HUES6 (cell line): ENCODE results near the gene FAM83F.
"Not testable (repeated sequence)": the region's sequence is repeated elsewhere in the genome, so short reads cannot be mapped to it uniquely, and the experiment has no call there.

Experiments
- H3K27ac ChIP-seq: 2 replicates; pipeline ENCODE4 v1.7.0; 2013; ENCODE audit warnings: low read depth, mild to moderate bottlenecking, low read length, inconsistent platforms
- H3K27me3 ChIP-seq: 2 replicates; pipeline ENCODE4 v1.6.1; 2013; ENCODE audit warnings: low read length; ENCODE audit not compliant: control insufficient read depth, insufficient read depth
- H3K36me3 ChIP-seq: 2 replicates; pipeline ENCODE4 v1.6.1; 2013; ENCODE audit warnings: low read length; ENCODE audit not compliant: control insufficient read depth, insufficient read depth
- H3K4me1 ChIP-seq: 2 replicates; pipeline ENCODE4 v1.6.1; 2013; ENCODE audit warnings: low read length; ENCODE audit not compliant: control insufficient read depth, insufficient read depth
- H3K4me3 ChIP-seq: 2 replicates; pipeline ENCODE4 v1.5.1; 2013; ENCODE audit warnings: low read depth, low read length
- H3K9ac ChIP-seq: one replicate; pipeline ENCODE4 v1.6.1; 2013; ENCODE audit warnings: mild to moderate bottlenecking, low read length
- H3K9me3 ChIP-seq: 2 replicates; pipeline ENCODE4 v1.6.1; 2013; ENCODE audit warnings: low read depth, low read length; ENCODE audit not compliant: control insufficient read depth, insufficient read depth

Gene FAM83F

GRCh38 chr22:40021401-40022000, 26.7 kb downstream of the FAM83F start:
- H3K9ac ChIP-seq, result no peak overlapping the region
- no peaks in the 10 kb centered on the region for H3K4me1 ChIP-seq
- no peak overlapping the region for H3K4me3 ChIP-seq
- no peaks in the 10 kb centered on the region for H3K27me3 ChIP-seq
- peaks cover 35% of the 10 kb centered on the region for H3K36me3 ChIP-seq
- H3K9me3 ChIP-seq, result no peaks in the 10 kb centered on the region
- H3K27ac ChIP-seq, result no peak overlapping the region

DNA sequence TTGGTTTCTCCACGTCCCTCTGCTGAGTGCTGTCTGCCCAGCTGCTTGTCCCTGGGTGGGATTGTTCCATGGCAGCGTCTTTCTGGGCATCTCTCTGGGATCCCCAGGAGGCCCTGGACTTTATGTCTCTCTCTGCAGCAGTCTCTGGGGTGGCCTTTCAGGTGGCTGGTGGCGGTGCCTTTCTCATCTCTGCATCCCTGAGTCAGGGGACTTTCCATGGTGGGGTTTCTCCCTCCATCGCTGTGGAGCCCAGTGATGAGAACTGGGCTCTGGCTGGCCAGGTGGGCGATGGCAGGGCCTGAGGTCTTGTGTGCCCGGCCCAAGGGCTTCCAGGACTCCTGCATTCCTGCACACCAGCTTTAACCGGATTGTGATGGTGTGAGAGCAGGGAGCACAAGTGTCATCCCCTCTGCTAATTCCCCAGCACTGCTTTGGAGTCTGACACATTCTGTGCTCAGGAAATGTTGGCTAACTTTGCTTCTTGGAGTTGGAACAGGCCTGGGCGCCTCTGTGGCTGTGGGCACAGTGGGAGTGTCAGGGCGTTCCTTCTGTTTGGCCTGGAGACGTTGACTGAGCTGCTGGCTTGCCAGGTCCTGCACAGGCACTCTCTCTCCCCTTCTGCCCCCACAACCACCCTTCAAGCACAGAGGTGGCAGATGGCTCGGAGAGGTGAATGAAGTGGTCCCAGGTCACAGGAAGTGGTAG, 27.9 kb downstream of the FAM83F start:
- Histone ChIP-seq H3K27ac (no peak overlapping the region), H3K27me3 (no peaks in the 10 kb centered on the region), H3K4me1 (no peaks in the 10 kb centered on the region), H3K9ac (no peak overlapping the region), H3K4me3 (no peak overlapping the region), H3K36me3 (peaks cover 35% of the 10 kb centered on the region), H3K9me3 (no peaks in the 10 kb centered on the region)

DNA sequence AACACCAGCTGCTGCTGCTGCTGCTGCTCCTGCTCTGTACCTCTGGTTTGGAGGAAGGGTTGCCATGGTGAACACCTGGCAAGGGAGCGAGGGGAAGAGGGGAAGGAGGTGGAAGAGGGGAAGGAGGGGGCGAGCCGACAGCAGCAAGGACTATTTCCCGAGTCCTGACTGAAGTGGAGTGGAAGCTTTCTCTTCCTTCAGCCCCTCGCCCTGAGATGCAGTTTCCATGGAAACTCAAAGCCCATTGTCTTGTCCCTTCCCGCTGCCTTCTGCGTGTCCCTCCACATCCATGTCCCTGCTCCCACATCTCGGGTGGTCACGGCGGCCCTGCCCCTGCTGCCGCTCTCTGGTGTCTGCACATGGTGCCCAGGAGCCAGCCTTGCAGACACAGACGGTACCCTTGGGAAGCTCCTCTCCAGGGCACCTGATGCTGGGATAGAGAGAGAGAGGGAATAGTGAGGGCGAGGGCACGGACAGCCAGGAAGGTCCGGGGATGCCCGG, 28.6 kb downstream of the FAM83F start:
- H3K4me1 ChIP-seq, result no peaks in the 10 kb centered on the region
- H3K9ac ChIP-seq, result no peak overlapping the region
- H3K27ac ChIP-seq, result no peak overlapping the region
- no peaks in the 10 kb centered on the region for H3K9me3 ChIP-seq
- peaks cover 35% of the 10 kb centered on the region for H3K36me3 ChIP-seq
- no peaks in the 10 kb centered on the region for H3K27me3 ChIP-seq
- H3K4me3 ChIP-seq, result no peak overlapping the region

DNA sequence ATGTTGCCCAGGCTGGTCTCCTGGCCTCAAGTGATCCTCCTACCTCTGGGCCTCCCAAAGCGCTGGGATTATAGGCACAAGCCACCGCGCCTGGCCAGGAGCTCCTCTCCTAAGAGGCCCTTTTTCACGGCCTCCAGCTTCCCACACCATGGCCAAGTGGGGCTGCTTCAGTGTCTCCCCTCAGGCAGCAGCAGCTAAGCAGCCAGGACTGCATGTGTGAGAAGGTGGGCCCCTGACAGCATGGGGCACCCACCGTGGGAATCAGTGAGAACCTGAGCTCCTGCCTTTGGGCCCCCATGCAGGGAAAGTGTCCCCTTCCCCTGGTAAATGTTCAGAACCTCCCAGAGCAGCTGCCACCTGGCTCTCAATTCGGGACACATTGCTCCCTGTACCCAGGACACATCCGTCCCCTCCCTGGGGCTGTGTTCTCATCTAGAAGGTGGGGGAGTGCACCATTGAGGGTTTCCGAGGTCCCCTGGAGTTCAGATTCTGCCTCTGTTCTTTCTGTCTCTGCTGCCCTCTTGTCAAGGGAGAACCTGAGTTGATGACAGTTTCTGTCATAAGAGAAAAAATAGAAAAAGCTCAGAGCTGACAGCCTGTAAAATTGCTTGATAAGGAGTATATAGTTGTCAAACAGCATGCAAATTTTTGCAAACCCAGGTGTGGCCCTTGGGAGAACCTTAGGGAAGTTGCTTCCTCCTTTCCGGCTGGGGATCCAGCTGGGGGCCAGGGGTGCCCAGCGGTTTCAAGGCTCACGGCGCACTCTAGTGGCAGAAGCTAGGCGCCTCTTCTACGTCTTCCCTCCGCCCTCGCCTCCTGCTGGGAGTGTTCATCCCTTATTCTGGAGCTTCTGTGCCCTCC, 29.7 kb downstream of the FAM83F start:
- H3K4me1 ChIP-seq, result no peaks in the 10 kb centered on the region
- no peak overlapping the region for H3K27ac ChIP-seq
- H3K27me3 ChIP-seq, result no peaks in the 10 kb centered on the region
- H3K9ac ChIP-seq, result no peak overlapping the region
- peaks cover 30% of the 10 kb centered on the region for H3K36me3 ChIP-seq
- H3K9me3 ChIP-seq, result no peaks in the 10 kb centered on the region
- no peak overlapping the region for H3K4me3 ChIP-seq

DNA sequence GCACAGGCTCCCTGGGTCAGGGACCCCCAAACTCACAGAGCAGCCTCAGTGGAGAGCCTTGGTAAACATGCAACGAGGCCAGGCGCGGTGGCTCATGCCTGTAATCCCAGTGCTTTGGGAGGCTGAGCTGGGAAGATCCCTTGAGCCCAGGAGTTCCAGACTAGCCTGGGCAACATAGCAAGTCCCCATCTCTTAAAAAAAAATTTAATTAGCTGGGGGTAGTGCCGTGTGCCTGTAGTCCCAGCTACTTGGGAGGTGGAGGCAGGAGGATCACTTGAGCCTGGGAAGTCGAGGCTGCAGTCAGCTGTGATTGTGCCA, 30.3 kb downstream of the FAM83F start:
- H3K4me3 ChIP-seq, H3K4me1 ChIP-seq, H3K27me3 ChIP-seq, H3K9me3 ChIP-seq, H3K27ac ChIP-seq, H3K9ac ChIP-seq: not testable (repeated sequence)
- H3K36me3 ChIP-seq, result peaks cover 26% of the 10 kb centered on the region

GRCh38 chr22:40025856-40026255, 31.1 kb downstream of the FAM83F start:
- Histone ChIP-seq H3K4me1 (peaks cover 2% of the 10 kb centered on the region; the same call in 1 of the 2 replicates), H3K4me3 (no peak overlapping the region), H3K9ac (no peak overlapping the region), H3K27ac (no peak overlapping the region), H3K9me3 (no peaks in the 10 kb centered on the region), H3K27me3 (no peaks in the 10 kb centered on the region), H3K36me3 (peaks cover 21% of the 10 kb centered on the region)

DNA sequence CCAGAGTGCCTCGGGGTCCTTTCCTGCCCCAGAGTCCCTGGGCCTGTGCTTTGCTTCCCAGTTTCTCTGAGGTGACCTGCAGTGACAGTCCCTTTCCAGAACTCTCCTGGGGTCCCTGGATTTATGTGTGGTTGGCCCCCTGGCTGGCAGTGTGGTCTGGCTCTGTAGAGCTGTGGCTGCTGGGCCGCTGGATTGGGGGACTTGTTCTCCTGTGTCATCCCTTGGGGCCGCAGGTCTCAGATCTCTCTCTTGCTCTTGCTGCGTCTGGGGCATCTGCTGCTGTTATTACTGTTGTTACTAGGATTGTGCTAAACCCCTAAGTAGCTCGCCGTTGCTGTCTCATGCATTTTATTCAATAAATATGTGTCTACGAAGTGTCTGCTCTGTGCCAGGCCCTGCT, 31.9 kb downstream of the FAM83F start:
- H3K36me3 ChIP-seq, result peaks cover 15% of the 10 kb centered on the region; the same call in 1 of the 2 replicates
- peaks cover 3% of the 10 kb centered on the region; the same call in 1 of the 2 replicates for H3K4me1 ChIP-seq
- no peak overlapping the region for H3K9ac ChIP-seq
- H3K27me3 ChIP-seq, result no peaks in the 10 kb centered on the region
- no peak overlapping the region for H3K27ac ChIP-seq
- H3K9me3 ChIP-seq, result no peaks in the 10 kb centered on the region
- H3K4me3 ChIP-seq, result no peak overlapping the region

DNA sequence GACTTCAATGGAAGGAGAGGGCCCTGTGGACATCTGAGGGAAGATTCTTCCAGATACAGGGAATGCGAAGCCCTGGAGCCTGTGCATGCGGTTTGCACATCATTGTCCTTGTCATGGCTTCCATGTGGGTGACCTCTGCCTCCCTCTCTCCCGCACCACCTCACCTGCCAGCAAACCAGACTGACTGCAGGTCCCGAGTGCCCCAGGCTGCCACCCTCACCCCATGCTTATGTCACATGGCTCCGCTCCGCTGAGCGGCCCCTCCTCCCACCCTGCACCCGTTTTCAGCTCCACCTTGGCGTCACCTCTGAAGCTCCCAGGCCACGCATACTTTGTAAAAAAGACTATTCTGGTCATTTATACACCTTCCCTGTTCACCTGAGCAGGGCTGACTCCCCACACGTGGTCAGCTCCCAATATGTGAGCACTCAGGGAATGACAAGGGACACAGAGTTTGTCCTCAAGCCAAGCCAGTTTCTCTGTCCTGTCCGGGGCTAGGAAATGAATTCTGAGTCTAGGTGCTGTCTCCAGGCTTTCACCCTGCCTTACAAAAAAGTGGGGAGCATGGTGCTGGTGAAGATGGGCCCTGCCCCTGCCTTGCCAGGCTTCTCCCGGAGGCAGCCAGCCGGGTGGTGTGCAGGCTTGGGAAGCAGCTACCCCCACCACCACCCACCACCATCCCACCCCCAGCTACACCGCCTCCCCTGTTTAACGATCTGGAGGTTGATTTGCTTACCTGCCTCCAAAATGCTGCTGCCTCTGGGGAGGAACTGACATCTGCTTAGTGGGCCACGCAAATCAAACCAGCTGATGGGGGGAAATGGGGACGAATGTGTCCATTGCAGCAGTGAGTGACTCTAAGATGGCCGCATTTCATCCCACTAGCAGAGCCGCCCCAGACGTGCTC, 32.7 kb downstream of the FAM83F start:
- H3K9ac ChIP-seq, result no peak overlapping the region
- H3K9me3 ChIP-seq, result no peaks in the 10 kb centered on the region
- peaks cover 3% of the 10 kb centered on the region; the same call in 1 of the 2 replicates for H3K4me1 ChIP-seq
- H3K27me3 ChIP-seq, result no peaks in the 10 kb centered on the region
- no peak overlapping the region for H3K27ac ChIP-seq
- no peak overlapping the region for H3K4me3 ChIP-seq
- H3K36me3 ChIP-seq, result peaks cover 9% of the 10 kb centered on the region; the same call in 1 of the 2 replicates

DNA sequence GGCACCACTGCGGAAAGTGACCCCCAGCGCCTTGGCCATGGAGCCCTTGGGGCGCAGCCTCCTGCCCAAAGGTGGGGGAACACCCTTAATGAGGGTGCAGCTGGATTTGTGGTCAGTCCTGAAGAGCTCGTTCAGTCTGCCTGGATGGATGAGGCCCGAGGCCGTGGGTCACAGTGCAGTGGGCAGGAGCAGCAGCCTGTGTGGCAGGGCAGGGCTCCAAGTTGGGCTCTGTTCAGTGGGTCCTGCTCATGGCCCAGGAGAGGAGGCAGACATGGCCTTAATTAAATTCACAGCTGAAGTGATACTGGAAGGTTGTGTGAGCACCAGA, 33.3 kb downstream of the FAM83F start:
- H3K4me3 ChIP-seq, result no peak overlapping the region
- no peak overlapping the region for H3K9ac ChIP-seq
- H3K4me1 ChIP-seq, result peaks cover 3% of the 10 kb centered on the region; the same call in 1 of the 2 replicates
- H3K36me3 ChIP-seq, result 0 out of 2 replicates have a peak, but pooled peaks cover 8% of the 10 kb centered on the region
- H3K27me3 ChIP-seq, result no peaks in the 10 kb centered on the region
- no peaks in the 10 kb centered on the region for H3K9me3 ChIP-seq
- H3K27ac ChIP-seq, result no peak overlapping the region

DNA sequence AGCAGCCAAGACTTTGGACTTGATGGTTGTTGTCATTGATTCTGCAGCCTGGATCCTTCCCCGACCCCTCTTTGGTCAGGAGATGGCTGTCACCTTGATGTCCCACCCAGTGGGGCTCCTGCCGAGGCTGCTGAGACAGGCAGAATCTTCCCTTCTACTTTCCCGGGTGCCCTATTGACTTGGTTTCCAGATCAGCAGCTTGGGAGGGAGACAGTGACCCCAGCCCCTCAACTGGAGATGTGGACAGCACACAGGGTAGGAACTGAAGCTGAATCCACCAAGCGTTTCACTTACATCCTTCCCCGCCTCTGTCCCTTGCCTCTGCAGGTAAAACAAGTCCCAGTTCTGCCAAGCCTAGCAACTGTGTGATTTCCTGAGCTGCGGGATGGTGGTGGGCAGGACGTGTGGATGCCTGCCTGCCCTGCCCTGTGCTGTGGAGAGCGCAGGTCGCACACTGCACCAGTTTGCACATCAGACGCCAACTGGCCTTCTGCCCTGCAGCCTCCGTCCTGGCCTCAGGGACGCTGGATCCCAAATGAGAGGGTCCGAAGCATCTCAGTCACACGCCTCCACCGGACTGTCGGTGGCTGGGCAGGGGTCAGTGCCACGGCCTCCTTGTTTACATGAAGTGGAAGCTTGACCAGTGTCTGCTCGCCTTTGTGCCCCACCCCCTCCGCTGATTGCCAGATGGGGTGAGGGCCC, 34.6 kb downstream of the FAM83F start:
- H3K9ac ChIP-seq, result no peak overlapping the region
- no peak overlapping the region for H3K27ac ChIP-seq
- 0 out of 2 replicates have a peak, but pooled peaks cover 8% of the 10 kb centered on the region for H3K36me3 ChIP-seq
- H3K27me3 ChIP-seq, result no peaks in the 10 kb centered on the region
- H3K4me3 ChIP-seq, result no peak overlapping the region
- peaks cover 3% of the 10 kb centered on the region; the same call in 1 of the 2 replicates for H3K4me1 ChIP-seq
- H3K9me3 ChIP-seq, result no peaks in the 10 kb centered on the region
